ENCODE measurements around the gene S100A16. TPM values are rescaled to one million over a fixed set of nuclear protein-coding genes. Genes with fewer than 3 reads are reported as not detected.

S100A16 gene
- total RNA-seq, 1 donor from 2014 or later = 39.8 TPM

- no peak for DNase-seq (ENCODE audit: low spot score)
- intact Hi-C loops (cut with DNase I) = loop anchor here (5.0 kb wide), 1 partner anchor 47 kb away; the partner anchor contains the start of gene ILF2
Observed at GRCh38 chr1:153624965-153625611, 12.2 kb upstream of the S100A16 start.

- DNase-seq (ENCODE audit: low spot score) = no peak
- intact Hi-C loops (cut with DNase I) = no loop called here
Observed at GRCh38 chr1:153623101-153623500, 10.2 kb upstream of the S100A16 start.

GRCh38 chr1:153619171-153619570 lies 6.2 kb upstream of the S100A16 start:
- no peak for DNase-seq (ENCODE audit: low spot score)
- intact Hi-C loops (cut with DNase I) = loop anchor here (5.0 kb wide), 2 partner anchors 87 to 107 kb away; no protein-coding TSS in a partner anchor

GRCh38 chr1:153617663-153618062 lies 4.7 kb upstream of the S100A16 start:
- intact Hi-C loops (cut with DNase I) = loop anchor here (2.0 to 5.0 kb wide), 3 partner anchors 49 to 105 kb away; no protein-coding TSS in a partner anchor
- no peak for DNase-seq (ENCODE audit: low spot score)

GRCh38 chr1:153616917-153617311 lies 4.0 kb upstream of the S100A16 start:
- intact Hi-C loops (cut with DNase I) = loop anchor here (2.0 to 5.0 kb wide), 3 partner anchors 48 to 105 kb away; no protein-coding TSS in a partner anchor
- DNase-seq (ENCODE audit: low spot score) = no peak

GRCh38 chr1:153616144-153616916 lies 3.4 kb upstream of the S100A16 start, which contains the start of gene S100A14:
Gene S100A14, minus strand, starts transcription at chr1:153616325. Its CDS starts 467 bp downstream, at chr1:153615858.
- intact Hi-C loops (cut with DNase I) = loop anchor here (2.0 to 5.0 kb wide), 3 partner anchors 48 to 104 kb away; no protein-coding TSS in a partner anchor
- no peak for DNase-seq (ENCODE audit: low spot score)

GRCh38 chr1:153615406-153615805 lies 2.5 kb upstream of the S100A16 start:
- intact Hi-C loops (cut with DNase I) = loop anchor here (5.0 kb wide), 2 partner anchors 83 to 103 kb away; no protein-coding TSS in a partner anchor
- DNase-seq (ENCODE audit: low spot score) = no peak

GRCh38 chr1:153614906-153615305 lies 2.0 kb upstream of the S100A16 start:
- DNase-seq (ENCODE audit: low spot score) = no peak
- intact Hi-C loops (cut with DNase I) = loop anchor here (5.0 kb wide), 2 partner anchors 83 to 103 kb away; no protein-coding TSS in a partner anchor

GRCh38 chr1:153614189-153614900 lies 1.4 kb upstream of the S100A16 start:
- DNase-seq (ENCODE audit: low spot score) = no peak
- intact Hi-C loops (cut with DNase I) = no loop called here

- DNase-seq (ENCODE audit: low spot score) = no peak
- intact Hi-C loops (cut with DNase I) = no loop called here
Observed at GRCh38 chr1:153613406-153613805, 469 bp upstream of the S100A16 start.

- DNase-seq (ENCODE audit: low spot score) = no peak
- intact Hi-C loops (cut with DNase I) = no loop called here
Observed at GRCh38 chr1:153612111-153612754, 704 bp downstream of the S100A16 start.

- DNase-seq (ENCODE audit: low spot score) = no peak
- intact Hi-C loops (cut with DNase I) = no loop called here
Observed at GRCh38 chr1:153611356-153611755, 1.6 kb downstream of the S100A16 start.

GRCh38 chr1:153610811-153611301 lies 2.1 kb downstream of the S100A16 start:
- no peak for DNase-seq (ENCODE audit: low spot score)
- intact Hi-C loops (cut with DNase I) = no loop called here

GRCh38 chr1:153610334-153610733 lies 2.6 kb downstream of the S100A16 start:
- no peak for DNase-seq (ENCODE audit: low spot score)
- intact Hi-C loops (cut with DNase I) = no loop called here

- DNase-seq (ENCODE audit: low spot score) = no peak
- intact Hi-C loops (cut with DNase I) = no loop called here
Observed at GRCh38 chr1:153609585-153609907, 3.4 kb downstream of the S100A16 start.

- peak; percentile 86 for DNase-seq (ENCODE audit: low spot score)
- intact Hi-C loops (cut with DNase I) = no loop called here
Observed at GRCh38 chr1:153608742-153609584, 4.0 kb downstream of the S100A16 start.

- intact Hi-C loops (cut with DNase I) = no loop called here
- DNase-seq (ENCODE audit: low spot score) = no peak
Observed at GRCh38 chr1:153608089-153608682, 4.8 kb downstream of the S100A16 start.

- no peak for DNase-seq (ENCODE audit: low spot score)
- intact Hi-C loops (cut with DNase I) = no loop called here
Observed at GRCh38 chr1:153607381-153607780, 5.6 kb downstream of the S100A16 start.

Data from cardiac septum (tissue), 1 donor.